HG03342 (cell line): ENCODE data around the gene TMEM267.
A peak's percentile ranks its signal among the peaks of the same experiment; 100 is the strongest.
"Not testable (repeated sequence)": the region's sequence is repeated elsewhere in the genome, so short reads cannot be mapped to it uniquely, and the experiment has no call there.

Experiments
- ATAC-seq: cut with Tn5 transposase; IDR thresholded peaks from one replicate; pipeline ENCODE4 v1.9.1; 2021; ENCODE audit warnings: mild to moderate bottlenecking, moderate library complexity; ENCODE audit not compliant: unreplicated experiment

The TMEM267 gene, protein sequence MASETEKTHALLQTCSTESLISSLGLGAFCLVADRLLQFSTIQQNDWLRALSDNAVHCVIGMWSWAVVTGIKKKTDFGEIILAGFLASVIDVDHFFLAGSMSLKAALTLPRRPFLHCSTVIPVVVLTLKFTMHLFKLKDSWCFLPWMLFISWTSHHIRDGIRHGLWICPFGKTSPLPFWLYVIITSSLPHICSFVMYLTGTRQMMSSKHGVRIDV

DNA sequence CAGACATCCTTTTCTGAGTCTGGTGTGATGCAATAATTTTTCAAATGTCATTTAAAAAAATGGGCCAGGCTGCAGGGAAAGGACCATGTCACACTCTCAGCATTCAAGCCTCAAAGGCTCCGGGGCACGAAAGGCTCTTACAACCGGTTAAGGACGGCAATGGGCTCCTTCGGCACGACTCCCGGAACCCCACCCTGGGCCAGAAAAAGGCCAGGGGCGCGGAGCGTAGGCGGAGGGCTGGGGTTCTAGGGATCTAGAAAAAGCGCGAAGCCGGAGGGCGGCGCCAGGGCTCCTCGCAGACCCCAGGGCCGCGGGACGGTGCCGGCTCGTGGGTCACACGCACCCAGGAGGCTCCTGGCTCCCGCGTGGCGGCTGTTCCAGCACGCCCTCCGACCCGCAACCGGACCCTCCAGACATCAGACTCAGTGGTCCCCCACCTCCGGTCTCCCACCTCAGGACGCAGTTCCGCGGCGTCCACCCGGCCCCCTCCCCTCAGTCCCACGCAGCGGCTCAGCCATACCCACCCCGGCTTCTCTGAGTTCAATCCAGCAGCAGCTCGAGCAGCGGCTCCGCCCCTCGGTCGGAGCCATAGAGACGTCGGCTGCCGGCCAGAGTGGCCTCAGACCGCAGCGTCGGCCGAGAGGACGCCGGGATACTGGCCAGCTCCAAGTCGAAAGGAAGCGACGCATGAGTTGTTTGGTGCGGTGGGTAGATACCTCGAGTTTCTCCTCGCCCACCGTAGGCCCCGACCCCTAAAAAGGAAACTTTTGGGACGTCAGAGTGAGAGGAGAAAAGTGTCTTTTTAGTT, at the start of gene TMEM267:
Gene TMEM267 (minus strand): TSS at position 568 of the 808 bp plus-strand sequence. CDS start 29,896 bp downstream, outside the sequence.
- peak; percentile 86 for ATAC-seq

DNA sequence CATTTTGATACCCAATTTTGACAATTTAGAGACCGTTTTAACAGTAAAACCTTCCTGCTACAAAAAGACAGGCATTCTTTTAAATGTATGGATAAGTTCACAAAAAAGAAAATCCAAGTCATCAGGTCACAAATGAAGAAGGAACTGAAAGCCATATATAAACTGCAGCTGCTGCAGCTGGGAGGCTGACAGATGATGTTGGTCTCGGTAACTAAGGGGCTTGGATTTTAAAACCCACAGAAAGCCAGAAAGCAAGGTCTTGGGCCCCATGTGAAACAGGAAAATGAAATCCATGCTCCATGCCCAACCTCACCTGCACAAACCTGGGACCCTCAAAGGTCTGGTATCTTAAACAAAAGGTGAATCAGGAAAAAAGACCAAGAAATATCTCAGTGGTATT, 47.0 kb upstream of the TMEM267 start:
- peak; percentile 60 for ATAC-seq

DNA sequence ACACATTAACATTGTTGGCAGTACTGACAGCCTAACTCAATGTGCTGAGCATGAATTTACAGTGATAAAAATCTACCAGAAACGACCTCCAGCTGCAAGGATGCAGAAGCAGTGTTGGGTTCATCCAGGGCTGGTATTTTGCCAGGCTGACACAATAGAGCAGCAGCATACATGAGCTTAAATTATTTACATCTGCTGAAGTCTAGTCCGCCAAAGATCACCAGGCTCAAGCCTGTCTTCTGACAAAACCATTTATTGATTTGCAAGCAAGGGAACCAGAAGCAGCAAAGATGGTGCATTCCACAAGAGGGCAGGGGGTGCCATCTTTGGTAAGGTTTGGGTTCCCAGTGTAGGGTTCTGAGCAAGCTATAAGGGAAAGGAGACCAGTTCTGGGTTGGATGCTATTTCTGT, 40.0 kb upstream of the TMEM267 start:
- ATAC-seq: no peak

DNA sequence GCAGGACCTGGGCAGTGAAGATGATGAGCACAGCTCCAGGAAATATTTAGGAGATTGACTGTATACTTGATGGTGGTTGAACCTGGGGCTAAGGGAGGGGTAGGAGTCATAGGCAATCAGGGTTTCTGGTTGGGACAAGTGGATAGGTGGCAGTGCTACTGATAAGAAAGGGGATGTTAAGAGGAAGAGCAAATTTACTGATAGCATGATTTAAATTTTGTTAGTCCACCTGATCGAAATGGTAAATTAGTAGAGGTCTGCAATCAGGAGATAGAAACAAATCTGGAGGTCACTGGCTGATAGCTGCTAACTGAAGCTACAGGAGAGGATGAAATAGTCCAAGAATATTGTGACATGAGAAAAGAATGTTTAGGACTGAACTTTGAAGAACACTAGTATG, 37.0 kb upstream of the TMEM267 start:
- no peak for ATAC-seq

DNA sequence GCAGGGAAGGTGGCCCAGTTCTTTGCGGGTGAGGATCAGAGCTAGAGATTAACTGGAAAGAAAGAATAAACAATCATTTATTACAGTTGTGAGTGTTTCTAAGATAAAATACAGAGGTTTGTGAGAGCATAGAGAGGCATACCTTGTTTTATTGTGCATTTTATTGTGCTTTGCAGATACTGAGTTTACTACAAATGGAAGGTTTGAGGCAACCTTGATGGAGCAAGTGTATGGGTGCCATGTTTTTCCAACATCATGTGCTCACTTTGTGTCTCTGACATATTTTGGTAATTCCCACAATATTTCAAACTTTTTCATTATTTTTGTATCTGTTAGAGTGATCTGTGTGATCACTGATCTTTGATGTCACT, 32.0 kb upstream of the TMEM267 start:
- ATAC-seq: no peak

DNA sequence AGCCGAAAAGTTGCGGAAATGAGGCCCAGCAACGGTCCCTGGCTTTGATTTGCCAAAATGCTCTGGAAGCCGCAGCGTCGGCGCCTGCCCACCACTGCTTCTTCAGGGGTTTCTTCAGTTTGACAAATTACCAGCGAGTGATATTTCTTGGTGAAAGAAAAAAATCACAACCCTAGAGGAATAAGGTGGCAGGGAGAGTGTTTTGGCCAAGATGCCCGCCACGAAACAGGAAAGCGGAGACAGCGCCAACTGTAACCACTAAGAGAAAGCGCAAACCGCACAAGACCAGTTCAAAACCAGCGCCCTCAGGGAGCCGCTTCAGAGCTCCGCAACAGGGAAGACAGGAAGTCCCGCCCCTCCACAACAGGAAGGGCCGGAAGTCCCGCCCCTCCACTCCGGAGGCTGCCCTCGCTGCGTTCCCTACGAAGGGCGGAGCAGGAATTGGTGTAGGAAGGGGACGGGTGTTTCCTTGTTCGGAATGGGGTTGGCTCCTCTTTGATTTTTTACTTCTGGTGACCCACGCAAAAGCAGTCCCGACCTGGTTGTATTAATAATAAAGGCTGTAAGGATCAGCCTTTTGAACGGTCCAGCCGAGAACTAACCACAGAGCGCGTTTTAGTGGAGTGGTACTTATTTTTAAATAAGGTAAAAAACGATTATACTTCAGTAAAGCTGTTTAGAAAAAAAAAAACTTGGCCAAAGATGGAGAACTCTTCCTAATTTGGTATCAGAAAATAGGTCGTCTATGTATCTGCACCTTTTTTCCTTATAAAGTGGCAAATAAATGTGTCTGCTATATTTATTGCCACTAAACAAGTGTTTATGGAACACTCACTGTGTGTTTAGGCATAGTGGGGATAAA, 31.4 kb upstream of the TMEM267 start, which contains the start of gene C5orf34:
Gene C5orf34 (minus strand): TSS at position 333 of the 862 bp plus-strand sequence. CDS start 5,809 bp downstream, outside the sequence.
- ATAC-seq: peak; percentile 98

DNA sequence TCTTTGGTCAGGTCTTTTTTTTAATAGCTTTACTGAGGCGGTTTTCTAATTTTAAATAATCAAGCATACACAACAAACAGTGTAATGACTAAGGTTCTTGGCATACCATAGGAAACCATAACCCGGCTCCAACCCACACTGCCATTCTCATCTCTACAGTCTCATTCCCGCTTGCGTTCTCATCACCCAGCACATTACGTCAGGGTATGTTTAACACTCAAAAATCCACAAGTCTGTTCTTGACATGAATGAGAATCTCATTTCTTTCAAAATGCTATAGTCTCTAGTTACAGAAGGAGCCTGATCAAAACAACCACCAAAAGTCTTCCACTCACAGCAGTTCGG, 30.8 kb upstream of the TMEM267 start:
- peak; percentile 32 for ATAC-seq

DNA sequence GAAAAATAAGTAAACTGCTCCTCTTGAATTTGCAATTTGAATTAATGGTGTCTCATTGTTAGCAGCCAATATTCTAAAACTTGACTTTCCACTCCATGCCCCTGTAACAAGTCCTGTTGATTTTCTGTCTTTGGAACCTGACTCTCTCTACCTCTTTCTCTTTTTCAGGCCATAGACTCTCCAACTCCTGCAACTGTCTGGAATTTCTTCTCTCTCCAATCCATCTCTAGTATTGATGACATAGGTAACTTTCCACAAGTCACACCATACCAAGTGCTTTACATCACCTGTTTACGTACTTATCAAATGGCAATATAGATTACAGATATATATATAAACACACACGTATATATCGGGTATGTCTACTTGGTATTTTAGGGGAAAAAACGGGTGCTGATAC, 30.4 kb upstream of the TMEM267 start:
- no peak for ATAC-seq

DNA sequence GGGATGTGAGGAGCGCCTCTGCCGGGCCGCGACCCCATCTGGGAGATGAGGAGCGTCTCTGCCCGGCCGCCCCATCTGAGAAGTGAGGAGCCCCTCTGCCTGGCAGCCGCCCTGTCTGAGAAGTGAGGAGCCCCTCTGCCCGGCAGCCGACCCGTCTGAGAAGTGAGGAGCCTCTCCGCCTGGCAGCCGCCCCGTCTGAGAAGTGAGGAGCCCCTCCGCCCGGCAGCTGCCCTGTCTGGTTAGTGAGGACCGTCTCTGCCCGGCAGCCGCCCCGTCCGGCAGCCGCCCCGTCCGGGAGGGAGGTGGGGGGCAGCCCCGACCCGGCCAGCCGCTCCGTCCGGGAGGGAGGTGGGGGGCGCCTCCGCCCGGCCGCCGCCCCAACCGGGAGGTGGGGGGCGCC, 27.4 kb upstream of the TMEM267 start:
- not testable (repeated sequence) for ATAC-seq

DNA sequence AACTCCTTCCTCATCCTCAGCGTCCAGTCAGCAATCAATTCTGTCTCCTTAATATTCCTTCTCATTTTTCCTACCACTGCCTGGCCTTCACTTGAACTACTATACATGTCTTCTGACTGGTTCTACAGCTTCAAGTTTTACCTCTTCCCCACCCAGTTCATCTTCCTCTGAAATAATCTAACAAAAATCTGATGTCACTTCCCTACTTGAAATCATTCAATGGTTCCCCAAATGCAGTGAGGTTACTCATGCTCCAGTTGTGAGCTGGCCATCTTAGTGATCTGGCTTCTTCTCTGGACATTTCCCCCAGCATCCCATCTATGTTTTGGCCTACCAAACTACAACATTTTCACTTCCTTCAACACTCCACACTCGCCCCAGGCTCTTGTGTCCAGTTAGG, 14.9 kb upstream of the TMEM267 start:
- no peak for ATAC-seq

DNA sequence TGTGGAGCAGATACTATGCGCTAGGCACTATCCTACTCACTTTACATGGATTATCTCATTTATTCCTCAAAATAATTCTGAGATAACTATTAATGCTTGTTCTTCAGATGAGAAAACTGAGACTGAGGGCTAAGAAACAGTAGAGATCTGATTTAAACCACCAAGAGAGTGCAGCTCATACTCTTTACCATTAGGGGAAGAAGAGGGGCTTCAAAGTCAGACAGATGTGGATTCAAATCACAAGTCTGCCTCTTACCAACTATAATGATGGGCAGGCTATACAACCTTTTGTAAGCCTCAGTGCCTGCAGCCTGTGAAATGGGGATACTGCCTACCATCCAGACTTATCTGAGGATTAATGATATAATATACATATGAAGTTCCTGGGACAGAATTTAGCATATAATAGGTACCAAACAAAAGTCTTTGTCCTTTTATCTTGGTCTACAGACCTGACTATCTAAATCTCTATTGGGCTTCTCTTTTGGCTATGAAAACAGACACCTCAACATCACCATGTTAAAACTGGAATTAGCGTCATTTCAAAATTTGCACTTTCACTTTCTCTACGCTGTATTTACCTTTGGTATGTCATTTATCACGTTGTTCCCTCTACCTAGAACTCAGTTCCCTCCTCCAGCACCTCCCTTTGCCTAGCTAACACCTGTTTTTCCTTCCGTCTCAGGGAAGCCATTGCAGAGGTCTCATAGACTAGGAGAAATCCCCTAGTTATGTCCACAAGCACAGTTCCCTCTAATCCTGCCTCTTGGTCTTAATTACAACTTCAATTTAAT, 13.8 kb upstream of the TMEM267 start:
- ATAC-seq: no peak

DNA sequence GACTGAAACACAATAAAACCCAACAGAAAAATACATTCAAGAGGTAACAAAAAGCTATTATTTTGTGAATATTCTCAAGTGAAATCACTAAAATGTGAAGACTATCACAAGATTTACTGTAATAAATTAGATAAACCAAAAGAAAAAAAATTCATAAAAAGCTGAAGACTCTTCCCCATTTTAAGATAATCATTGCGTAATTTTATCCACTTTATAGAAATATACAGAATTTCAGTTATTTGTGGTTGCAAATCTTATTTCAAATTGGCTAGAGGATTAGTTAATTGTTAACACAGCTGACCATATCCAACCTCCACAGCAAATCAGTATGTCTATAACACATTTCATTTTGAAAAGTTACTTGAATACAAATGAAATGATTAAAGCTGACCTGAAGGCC, 7.7 kb upstream of the TMEM267 start:
- ATAC-seq: no peak

DNA sequence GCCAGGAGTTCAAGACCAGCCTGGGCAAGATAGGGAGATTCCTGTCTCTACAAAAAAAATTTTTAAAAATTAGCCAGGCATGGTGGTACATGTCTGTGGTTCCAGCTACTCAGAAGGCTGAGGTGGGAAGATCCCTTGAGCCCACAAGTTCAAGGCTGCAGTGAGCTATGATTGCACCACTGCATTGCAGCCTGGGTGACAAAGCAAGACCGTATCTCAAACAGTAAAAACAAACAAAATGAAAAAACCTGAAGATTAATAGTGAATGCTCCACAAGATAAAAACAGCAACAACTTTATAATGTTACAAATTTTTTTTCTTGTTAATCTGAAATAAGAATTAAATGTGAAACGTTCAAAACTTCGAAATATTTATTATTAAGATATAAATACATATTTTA, 2.7 kb upstream of the TMEM267 start:
- no peak for ATAC-seq

DNA sequence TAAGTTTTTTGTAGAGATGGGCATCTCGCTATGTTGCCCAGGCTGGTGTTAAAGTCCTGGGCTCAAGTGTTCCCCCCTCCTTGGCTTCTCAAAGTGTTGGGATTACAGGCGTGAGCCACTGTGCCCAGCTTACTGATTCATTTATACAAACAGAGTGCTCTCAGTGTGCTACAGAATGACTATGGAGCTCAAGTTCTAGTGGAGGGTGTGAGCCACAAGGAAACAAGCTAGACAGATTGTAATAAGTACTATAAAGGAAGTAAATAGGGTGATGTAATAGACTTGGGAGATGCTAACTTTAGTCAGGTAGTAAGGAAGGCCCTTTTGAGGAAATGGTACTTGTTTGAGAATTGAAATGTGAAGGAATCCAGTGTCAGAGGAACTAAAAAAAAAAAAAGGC, 1.7 kb upstream of the TMEM267 start:
- ATAC-seq: no peak

DNA sequence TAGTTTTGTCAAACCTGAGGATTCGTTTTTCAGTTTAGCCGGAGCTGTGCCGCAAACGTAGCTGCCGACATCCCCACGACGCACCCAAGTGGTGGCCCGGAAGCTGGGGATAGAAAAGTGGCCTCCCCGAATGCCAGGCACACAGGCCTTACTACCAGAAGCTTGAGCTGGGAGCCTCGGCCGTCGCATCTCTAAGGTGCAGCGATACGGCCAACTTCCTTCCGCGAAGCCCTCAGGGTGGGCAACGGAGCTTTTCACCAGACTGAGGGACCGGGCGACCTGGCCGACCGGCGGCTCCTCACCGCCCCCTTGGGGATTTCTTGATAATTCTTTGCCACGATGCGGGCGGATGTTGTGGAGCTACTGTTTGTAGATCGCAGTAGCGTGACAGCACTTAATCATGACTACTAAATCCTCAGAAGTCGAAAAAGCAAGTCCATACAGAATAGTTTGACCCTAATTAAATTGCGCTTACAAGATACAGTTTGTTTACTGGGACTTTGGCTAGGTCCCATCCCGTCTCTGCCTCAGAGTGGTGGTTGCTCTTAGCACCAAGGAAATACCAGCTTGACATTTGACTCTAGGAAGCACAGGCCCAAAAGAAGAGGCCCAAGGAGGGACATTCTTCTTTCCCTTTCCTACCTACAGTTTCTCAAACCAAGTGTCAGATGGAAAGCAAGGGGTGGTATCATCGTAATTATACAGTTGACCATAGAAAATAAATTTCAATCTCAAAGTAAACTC, 613 bp upstream of the TMEM267 start:
- peak; percentile 72 for ATAC-seq

DNA sequence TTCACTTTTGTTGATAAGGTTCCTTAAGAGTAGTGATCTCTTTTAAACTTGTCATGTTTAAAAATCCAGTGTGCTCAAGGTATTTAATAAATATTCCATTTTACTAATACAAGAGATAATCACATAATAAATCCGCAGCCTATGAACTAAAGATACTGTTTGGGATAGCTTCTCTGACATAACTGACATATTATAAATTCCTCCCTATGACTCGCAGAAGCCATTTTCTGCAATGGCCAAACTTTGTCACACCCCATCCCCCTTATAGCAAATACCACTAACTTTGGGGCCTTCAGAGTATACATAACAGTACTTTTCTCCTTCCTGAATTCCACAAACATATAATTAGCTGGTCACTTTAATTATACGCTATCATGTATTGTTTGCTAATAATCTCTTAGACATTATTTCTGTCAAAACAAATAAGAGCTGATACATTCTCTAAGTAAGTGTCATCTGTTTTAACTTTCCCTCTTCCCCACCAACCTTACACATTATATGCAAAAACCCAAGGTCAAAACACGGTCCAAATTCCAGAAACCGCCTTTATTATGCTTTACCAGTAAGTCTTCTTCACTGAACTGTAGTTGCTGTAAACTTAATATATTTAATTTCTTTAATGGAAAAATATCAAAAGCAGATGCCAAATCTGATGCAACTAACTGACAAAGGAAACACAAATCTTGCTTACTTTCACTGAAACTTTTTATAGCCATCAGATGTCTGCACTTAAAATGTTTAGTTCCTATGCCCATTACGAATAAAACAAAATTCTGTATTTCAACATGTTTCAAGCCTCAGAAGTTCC, 971 bp downstream of the TMEM267 start:
- no peak for ATAC-seq

DNA sequence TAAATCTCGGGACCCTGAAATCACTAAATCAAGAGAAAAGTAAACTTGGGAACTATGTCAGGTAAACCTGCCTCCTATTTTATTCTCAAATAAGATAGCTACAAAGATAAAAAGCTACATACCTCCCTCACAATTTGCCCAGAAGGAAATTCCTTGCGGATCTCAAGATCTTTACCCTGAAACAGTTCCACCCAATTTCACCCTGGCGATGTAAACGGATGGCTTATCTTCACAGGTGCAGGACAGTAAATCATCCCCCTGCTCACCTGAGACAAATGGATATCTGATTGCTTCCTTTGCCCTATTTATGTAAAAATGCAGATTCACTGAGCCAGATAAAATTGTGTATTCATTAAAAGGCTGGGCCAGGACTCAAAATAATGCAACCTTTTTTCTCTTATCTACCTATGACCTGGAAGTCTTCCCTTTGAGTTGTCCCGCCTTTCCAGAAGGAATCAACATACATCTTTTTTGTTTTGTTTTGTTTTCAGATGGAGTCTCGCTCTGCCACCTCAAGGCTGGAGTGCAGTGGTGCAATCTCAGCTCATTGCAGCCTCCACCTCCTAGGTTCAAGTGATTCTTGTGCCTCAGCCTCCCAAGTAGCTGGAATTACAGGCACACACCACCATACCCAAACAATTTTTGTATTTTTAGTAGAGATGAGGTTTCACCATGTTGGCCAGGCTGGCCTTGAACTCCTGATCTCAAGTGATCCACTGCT, 13.8 kb downstream of the TMEM267 start:
- no peak for ATAC-seq

DNA sequence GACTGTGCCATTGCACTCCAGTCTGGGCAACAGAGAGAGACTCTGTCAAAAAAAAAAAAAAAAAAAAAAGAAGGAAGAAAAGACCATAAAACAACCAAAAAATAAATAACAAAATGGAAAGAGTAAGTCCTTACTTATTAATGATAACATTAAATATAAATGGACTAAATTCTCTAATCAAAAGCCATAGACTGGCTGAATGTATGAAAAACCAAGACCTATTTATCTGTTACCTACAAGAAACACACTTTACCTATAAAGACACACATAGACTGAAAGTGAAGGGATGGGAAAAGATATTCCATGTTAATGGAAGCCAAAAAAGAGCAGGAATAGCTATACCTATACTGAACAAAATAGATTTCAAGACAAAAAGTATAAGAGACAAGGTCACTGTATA, 16.6 kb downstream of the TMEM267 start:
- ATAC-seq: no peak

DNA sequence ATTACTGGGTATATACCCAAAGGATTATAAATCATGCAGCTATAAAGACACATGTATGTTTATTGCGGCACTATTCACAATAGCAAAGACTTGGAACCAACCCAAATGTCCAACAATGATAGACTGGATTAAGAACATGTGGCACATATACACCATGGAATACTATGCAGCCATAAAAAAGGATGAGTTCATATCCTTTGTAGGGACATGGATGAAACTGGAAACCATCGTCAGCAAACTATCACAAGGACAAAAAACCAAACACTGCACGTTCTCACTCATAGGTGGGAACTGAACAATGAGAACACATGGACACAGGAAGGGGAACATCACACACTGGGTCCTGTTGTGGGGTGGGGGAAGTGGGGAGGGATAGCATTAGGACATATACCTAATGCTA, 18.2 kb downstream of the TMEM267 start:
- ATAC-seq: not testable (repeated sequence)
